22Rv1 (cell line): ENCODE measurements around the gene RNF135.

Experiments used
- CTCF ChIP-seq: fragments of 450-650 bp; IDR thresholded peaks from 2 replicates; pipeline ENCODE4 v1.5.1; 2017; ENCODE audit warnings: mild to moderate bottlenecking
- ZFX ChIP-seq: fragments of 450-650 bp; IDR thresholded peaks from 2 replicates; pipeline ENCODE4 v1.6.1; 2017; ENCODE audit warnings: antibody characterized with exemption, borderline replicate concordance

- no peak for TF ChIP-seq CTCF
- TF ChIP-seq ZFX, result no peak
These were observed 33.3 kb downstream of the RNF135 start for GRCh38 chr17:31004160-31004559.
